ENCODE data around the gene CACNA1G. TPM values are rescaled to one million over a fixed set of nuclear protein-coding genes. Genes with fewer than 3 reads are reported as not detected.
A peak's percentile ranks its signal among the peaks of the same experiment; 100 is the strongest.

CACNA1G gene
- total and polyA plus RNA-seq, 2 experiments from 2014 or later, result 0.06 to 0.97 TPM

DNA sequence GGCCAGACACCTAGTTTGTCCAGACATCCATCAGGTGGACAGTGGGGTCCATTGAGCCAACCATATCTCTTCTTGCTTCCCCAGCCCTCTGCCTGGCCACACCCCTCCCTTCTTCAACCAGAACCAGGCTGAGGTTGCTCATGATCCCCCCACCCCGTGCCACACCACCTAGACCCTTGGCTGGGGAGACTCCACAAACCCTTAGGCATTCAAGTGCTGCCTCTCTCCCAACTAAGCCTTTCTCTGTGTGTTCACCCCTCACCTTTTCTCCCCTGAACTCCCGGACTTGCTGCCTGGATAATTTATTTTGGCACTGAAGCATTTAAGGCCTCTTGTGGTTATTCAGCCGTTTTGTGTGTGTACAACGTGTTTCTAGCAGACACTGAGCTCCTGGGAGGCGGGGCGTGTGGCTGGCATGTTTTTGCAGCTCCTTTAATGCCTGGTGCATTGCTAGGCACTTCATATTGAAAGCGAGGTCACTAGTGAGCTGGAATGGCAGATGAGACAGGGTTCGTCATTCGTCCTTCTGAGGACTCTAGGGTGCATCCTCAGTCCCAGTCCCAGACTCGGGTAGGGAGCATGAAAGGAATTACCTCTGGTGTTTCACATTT lies 28.7 kb downstream of the CACNA1G start:
- peak; percentile 44 for DNase-seq
- TF ChIP-seq EZH2 (IDR thresholded peaks at IDR 0.05; ENCODE audit: insufficient read depth, poor library complexity, severe bottlenecking), result no peak
- TF ChIP-seq EZH2phosphoT487 (IDR thresholded peaks at IDR 0.05; ENCODE audit: insufficient read depth, low read depth), result no peak
- no peaks in the 10 kb centered on the region for H3K9me3 ChIP-seq (ENCODE audit: low read depth)
- no peaks in the 10 kb centered on the region for H3K27me3 ChIP-seq (replicated peaks; ENCODE audit: insufficient read depth)
- H3K4me1 ChIP-seq (ENCODE audit: insufficient read depth), result no peaks in the 10 kb centered on the region
- no peak overlapping the region for H3K27ac ChIP-seq
- H3K4me2 ChIP-seq (ENCODE audit: unreplicated experiment), result no peak overlapping the region
- no peaks in the 10 kb centered on the region for H3F3A ChIP-seq (ENCODE audit: insufficient read depth)
- no peaks in the 10 kb centered on the region for H3K79me2 ChIP-seq (ENCODE audit: insufficient read depth)
- no peaks in the 10 kb centered on the region for H3K9me2 ChIP-seq (ENCODE audit: insufficient read depth)
- 35 to 42% methylated on average over 10 of the region's 10 CpGs for WGBS, 2 experiments (ENCODE audit: low coverage in 1 of 2, low lambda C conversion rate in 2 of 2, missing lambda C conversion rate in 2 of 2)
- in situ Hi-C loops (cut with MboI), result loop anchor here (25.0 kb wide), 1 partner anchor 102 kb away; the partner anchor contains the start of gene RSAD1
- no peak overlapping the region for H3K4me3 ChIP-seq
- no peaks in the 10 kb centered on the region for H4K20me1 ChIP-seq (ENCODE audit: insufficient read depth)
- no peaks in the 10 kb centered on the region for H3K36me3 ChIP-seq (ENCODE audit: low read depth)
- no peak overlapping the region for H3K9ac ChIP-seq
- H2AFZ ChIP-seq, result no peak overlapping the region

DNA sequence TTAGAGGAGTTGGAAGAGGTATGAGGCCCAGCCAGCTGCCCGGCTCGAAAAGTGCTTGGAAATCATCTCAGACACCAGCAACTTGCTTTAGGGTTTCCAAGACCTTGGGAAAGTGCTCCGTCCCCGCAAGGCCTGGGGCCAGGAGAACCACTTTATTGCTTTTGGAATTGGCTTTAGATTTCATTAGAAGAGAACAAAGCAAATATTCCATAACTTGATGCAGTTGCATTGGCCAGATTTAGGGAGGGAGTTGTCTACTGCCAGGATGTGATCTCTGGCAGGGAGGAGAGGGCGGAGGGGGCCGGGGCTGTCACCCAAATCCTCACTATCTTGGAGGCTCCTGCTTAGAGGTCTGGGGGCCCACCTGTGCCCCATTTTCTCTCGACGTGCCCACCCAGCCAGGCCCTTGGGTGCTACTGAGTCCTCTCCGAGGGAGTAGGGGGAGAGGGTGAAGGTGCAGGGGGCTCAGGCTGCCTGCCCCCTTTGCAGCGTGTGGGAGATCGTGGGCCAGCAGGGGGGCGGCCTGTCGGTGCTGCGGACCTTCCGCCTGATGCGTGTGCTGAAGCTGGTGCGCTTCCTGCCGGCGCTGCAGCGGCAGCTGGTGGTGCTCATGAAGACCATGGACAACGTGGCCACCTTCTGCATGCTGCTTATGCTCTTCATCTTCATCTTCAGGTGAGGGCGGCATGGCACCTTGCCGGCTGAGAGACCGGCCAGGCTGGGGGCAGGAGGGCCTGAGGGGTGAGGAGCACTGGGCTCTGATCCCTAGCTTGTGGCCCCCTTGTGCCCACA lies 30.6 kb downstream of the CACNA1G start:
- 77 to 79% methylated on average over 22 to 24 of the region's 24 CpGs for WGBS, 2 experiments (ENCODE audit: low coverage in 1 of 2, low lambda C conversion rate in 2 of 2, missing lambda C conversion rate in 2 of 2)
- Histone ChIP-seq H3K9me3 (ENCODE audit: low read depth) (no peaks in the 10 kb centered on the region), H3K27ac (no peak overlapping the region), H4K20me1 (ENCODE audit: insufficient read depth) (no peaks in the 10 kb centered on the region), H3K27me3 (replicated peaks; ENCODE audit: insufficient read depth) (no peaks in the 10 kb centered on the region), H3K79me2 (ENCODE audit: insufficient read depth) (no peaks in the 10 kb centered on the region), H3K4me1 (ENCODE audit: insufficient read depth) (no peaks in the 10 kb centered on the region), H3K4me2 (ENCODE audit: unreplicated experiment) (no peak overlapping the region), H3K9ac (no peak overlapping the region), H3K4me3 (no peak overlapping the region), H3K9me2 (ENCODE audit: insufficient read depth) (no peaks in the 10 kb centered on the region), H2AFZ (no peak overlapping the region), H3K36me3 (ENCODE audit: low read depth) (no peaks in the 10 kb centered on the region), H3F3A (ENCODE audit: insufficient read depth) (no peaks in the 10 kb centered on the region)
- DNase-seq, result no peak
- TF ChIP-seq EZH2 (IDR thresholded peaks at IDR 0.05; ENCODE audit: insufficient read depth, poor library complexity, severe bottlenecking) (no peak), EZH2phosphoT487 (IDR thresholded peaks at IDR 0.05; ENCODE audit: insufficient read depth, low read depth) (no peak)
- in situ Hi-C loops (cut with MboI), result loop anchor here (25.0 kb wide), 1 partner anchor 104 kb away; the partner anchor contains the start of gene RSAD1

DNA sequence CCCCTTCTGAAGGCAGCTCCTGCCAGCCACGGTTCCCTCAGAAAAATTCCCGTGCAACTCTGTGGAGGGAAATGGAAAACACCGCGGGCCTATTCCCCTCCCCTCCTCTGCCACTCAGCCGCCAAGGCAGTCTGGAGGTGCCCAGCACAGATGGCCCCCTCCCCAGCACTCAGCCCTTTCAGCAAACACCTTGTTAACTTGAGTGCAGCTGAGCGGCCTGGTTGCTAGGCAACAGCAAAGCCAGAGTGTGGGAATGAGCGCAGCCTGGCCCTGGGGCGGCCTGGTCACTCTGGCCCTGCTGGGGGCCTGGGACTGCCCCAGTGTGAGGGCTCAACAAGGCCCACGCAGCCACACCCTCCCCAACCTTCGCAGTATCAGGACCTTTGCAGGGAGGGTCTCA lies 32.8 kb downstream of the CACNA1G start:
- Histone ChIP-seq H3K36me3 (ENCODE audit: low read depth) (no peaks in the 10 kb centered on the region), H3K9ac (no peak overlapping the region), H3K9me3 (ENCODE audit: low read depth) (no peaks in the 10 kb centered on the region), H3K9me2 (ENCODE audit: insufficient read depth) (no peaks in the 10 kb centered on the region), H3K27me3 (replicated peaks; ENCODE audit: insufficient read depth) (no peaks in the 10 kb centered on the region), H3K4me1 (ENCODE audit: insufficient read depth) (no peaks in the 10 kb centered on the region), H3K4me2 (ENCODE audit: unreplicated experiment) (no peak overlapping the region), H4K20me1 (ENCODE audit: insufficient read depth) (no peaks in the 10 kb centered on the region), H3K4me3 (no peak overlapping the region), H3F3A (ENCODE audit: insufficient read depth) (no peaks in the 10 kb centered on the region), H3K79me2 (ENCODE audit: insufficient read depth) (no peaks in the 10 kb centered on the region), H2AFZ (no peak overlapping the region), H3K27ac (no peak overlapping the region)
- WGBS, 2 experiments (ENCODE audit: low coverage in 1 of 2, low lambda C conversion rate in 2 of 2, missing lambda C conversion rate in 2 of 2), result 67 to 82% methylated on average over 8 to 10 of the region's 10 CpGs
- in situ Hi-C loops (cut with MboI), result loop anchor here (25.0 kb wide), 1 partner anchor 106 kb away; the partner anchor contains the start of gene RSAD1
- no peak for DNase-seq
- no peak for TF ChIP-seq EZH2phosphoT487 (IDR thresholded peaks at IDR 0.05; ENCODE audit: insufficient read depth, low read depth)
- no peak for TF ChIP-seq EZH2 (IDR thresholded peaks at IDR 0.05; ENCODE audit: insufficient read depth, poor library complexity, severe bottlenecking)

DNA sequence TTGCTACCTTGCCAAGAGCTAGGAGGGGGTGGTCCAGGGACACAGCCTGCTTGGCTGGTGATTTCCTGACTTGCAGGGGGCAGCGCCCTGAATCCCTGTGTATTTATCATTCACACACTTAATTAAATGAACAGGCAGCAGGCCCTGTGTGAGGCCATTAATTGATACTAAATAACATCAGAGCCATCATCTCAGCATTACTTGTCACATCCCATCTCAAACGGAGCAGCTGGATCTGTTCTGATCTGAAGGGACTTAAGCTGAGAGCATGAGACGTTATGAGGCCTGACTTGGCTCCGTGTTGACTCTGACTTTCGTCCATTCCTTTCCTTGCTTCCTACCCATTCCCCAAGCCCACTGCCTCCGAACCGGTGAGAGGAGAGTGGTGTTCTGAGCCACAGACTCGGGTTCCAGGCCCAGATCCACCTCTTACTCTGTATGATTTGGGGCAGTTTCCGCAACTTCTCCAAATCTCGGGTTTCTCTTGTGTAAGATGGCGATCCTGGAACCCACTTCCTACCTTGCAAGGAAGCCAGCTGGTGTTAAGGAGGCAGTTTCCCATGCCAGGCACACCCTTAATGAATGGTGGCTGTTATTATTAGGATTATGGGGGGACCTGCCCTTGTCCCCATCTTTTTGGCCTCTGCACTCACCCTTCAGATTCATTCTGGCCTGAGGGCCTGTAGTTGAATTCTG lies 33.8 kb downstream of the CACNA1G start:
- in situ Hi-C loops (cut with MboI), result loop anchor here (25.0 kb wide), 1 partner anchor 107 kb away; the partner anchor contains the start of gene RSAD1

More for the DNA sequence above, 33.8 kb downstream of the CACNA1G start:
- H3K27ac ChIP-seq, result no peak overlapping the region
- no peaks in the 10 kb centered on the region for H3K9me2 ChIP-seq (ENCODE audit: insufficient read depth)
- DNase-seq, result no peak
- H3K4me3 ChIP-seq, result no peak overlapping the region
- WGBS, 2 experiments (ENCODE audit: low coverage in 1 of 2, low lambda C conversion rate in 2 of 2, missing lambda C conversion rate in 2 of 2), result 75 to 80% methylated on average over 11 of the region's 11 CpGs
- no peaks in the 10 kb centered on the region for H3K9me3 ChIP-seq (ENCODE audit: low read depth)
- no peaks in the 10 kb centered on the region for H3K27me3 ChIP-seq (replicated peaks; ENCODE audit: insufficient read depth)
- H3K4me1 ChIP-seq (ENCODE audit: insufficient read depth), result no peaks in the 10 kb centered on the region
- H3K79me2 ChIP-seq (ENCODE audit: insufficient read depth), result no peaks in the 10 kb centered on the region
- no peak overlapping the region for H2AFZ ChIP-seq
- H4K20me1 ChIP-seq (ENCODE audit: insufficient read depth), result no peaks in the 10 kb centered on the region
- no peak overlapping the region for H3K4me2 ChIP-seq (ENCODE audit: unreplicated experiment)
- TF ChIP-seq EZH2phosphoT487 (IDR thresholded peaks at IDR 0.05; ENCODE audit: insufficient read depth, low read depth) (no peak), EZH2 (IDR thresholded peaks at IDR 0.05; ENCODE audit: insufficient read depth, poor library complexity, severe bottlenecking) (no peak)
- H3K36me3 ChIP-seq (ENCODE audit: low read depth), result no peaks in the 10 kb centered on the region
- H3K9ac ChIP-seq, result no peak overlapping the region
- H3F3A ChIP-seq (ENCODE audit: insufficient read depth), result no peaks in the 10 kb centered on the region
